Measurements from ENCODE around the gene MTR. TPM values are rescaled to one million over a fixed set of nuclear protein-coding genes. Genes with fewer than 3 reads are reported as not detected.

MTR gene
- total RNA-seq, 1 experiment from 2014 or later, result 35.5 TPM

- Histone ChIP-seq H3K9me3 (ENCODE audit: control insufficient read depth, low read depth, low read length) (no peaks in the 10 kb centered on the region), H3K79me2 (ENCODE audit: insufficient read depth, low read length) (no peaks in the 10 kb centered on the region), H4K20me1 (ENCODE audit: control insufficient read depth, insufficient read depth, insufficient read length) (no peaks in the 10 kb centered on the region), H2AFZ (ENCODE audit: low read length) (no peak overlapping the region), H3K14ac (ENCODE audit: insufficient read depth, low read length) (no peak overlapping the region), H3K4me2 (ENCODE audit: insufficient read depth, insufficient read length, low read length) (no peak overlapping the region), H2AK5ac (ENCODE audit: insufficient read length, low read length) (no peak overlapping the region), H2BK5ac (ENCODE audit: insufficient read length, low read length) (no peak overlapping the region), H3K56ac (ENCODE audit: insufficient read length, low read depth, low read length) (no peak overlapping the region), H3K79me1 (ENCODE audit: insufficient read depth, low read depth, low read length, poor library complexity, severe bottlenecking) (no peaks in the 10 kb centered on the region), H3K27me3 (ENCODE audit: insufficient read depth, low read length) (no peaks in the 10 kb centered on the region), H3K4ac (ENCODE audit: low read depth, low read length) (no peak overlapping the region), H4K8ac (replicated peaks; ENCODE audit: insufficient read length, low read depth, low read length) (no peak overlapping the region), H3K18ac (ENCODE audit: insufficient read length, low read depth, low read length) (no peak overlapping the region), H3K27ac (ENCODE audit: insufficient read length, low read depth, low read length) (no peak overlapping the region), H3K23ac (ENCODE audit: insufficient read length, low read depth, low read length) (no peak overlapping the region), H3T11ph (ENCODE audit: low read length) (no peak overlapping the region), H2BK120ac (ENCODE audit: low read depth, low read length, poor library complexity, severe bottlenecking) (no peak overlapping the region), H3K4me1 (ENCODE audit: insufficient read depth, low read length) (no peaks in the 10 kb centered on the region), H2BK20ac (ENCODE audit: low read depth, low read length, poor library complexity, severe bottlenecking) (no peak overlapping the region), H3K9ac (ENCODE audit: extremely low read depth, insufficient read length, low read length) (no peak overlapping the region), H4K5ac (ENCODE audit: insufficient read length, low read depth, low read length) (no peak overlapping the region), H4K91ac (ENCODE audit: insufficient read length, low read depth, low read length) (no peak overlapping the region), H2BK12ac (ENCODE audit: insufficient read length, low read depth, low read length) (no peak overlapping the region), H3K23me2 (ENCODE audit: insufficient read length, low read depth, low read length, poor library complexity, severe bottlenecking) (no peaks in the 10 kb centered on the region), H2BK15ac (ENCODE audit: low read depth, low read length) (no peak overlapping the region)
- Mint-ChIP-seq H3K36me3 (ENCODE audit: insufficient read depth in 1 of 3, low read depth in 3 of 3) (peaks cover 0 to 11% (median 2%) of the 10 kb centered on the region in 3 experiments; a peak in 5 of 7 replicates), H3K27me3 (ENCODE audit: low read depth) (peaks cover 3% of the 10 kb centered on the region), H3K9me3 (peaks cover 17 to 20% of the 10 kb centered on the region in 2 experiments), H3K4me3 (no peak overlapping the region), H3K4me1 (no peaks in the 10 kb centered on the region), H3K27ac (no peak overlapping the region)
- DNase-seq, result no peak
- peak; percentile 63 for TF ChIP-seq CTCF (conservative IDR thresholded peaks at IDR 0.05)
- no CpG with 5 or more reads among the region's 3 CpGs for WGBS (ENCODE audit: extremely low coverage, insufficient read length, low lambda C conversion rate)
Measured at GRCh38 chr1:236774926-236775325, 20.2 kb upstream of the MTR start.
